Body of pancreas (tissue), 4 donors: ENCODE data around the gene OLIG3. TPM values are rescaled to one million over a fixed set of nuclear protein-coding genes. Genes with fewer than 3 reads are reported as not detected.

ENCODE experiments used
- ATAC-seq: fragments of 150-250 bp; one replicate; pipeline ENCODE4 v1.9.1; 2016
- DNase-seq, 4 donors: peaks; one replicate each; pipeline ENCODE4 v3.0.0-alpha.2; 2019
- H3K27ac ChIP-seq, 4 donors: fragments of 200-600 bp; sonication (generic); 1 replicate in 3 of 4; 2 replicates in 1 of 4; pipeline versions ENCODE4 v1.5.1 to v1.6.1; 2016 to 2019; ENCODE audit warnings: mild to moderate bottlenecking in 1 of 4, mixed read lengths in 1 of 4, moderate library complexity in 1 of 4
- H3K27me3 ChIP-seq, 2 donors: fragments of 200-600 bp; sonication (generic); one replicate each; pipeline ENCODE4 v1.6.0; 2016; ENCODE audit warnings: mild to moderate bottlenecking in 1 of 2
- H3K36me3 ChIP-seq, 2 donors: fragments of 200-600 bp; sonication (generic); replicated peaks in 1 of 2; 2 replicates each; pipeline ENCODE4 v1.5.1; 2016; ENCODE audit warnings: low read depth in 2 of 2; ENCODE audit not compliant: insufficient read depth in 1 of 2
- H3K4me1 ChIP-seq: fragments of 200-600 bp; sonication (generic); one replicate; pipeline ENCODE4 v1.6.0; 2016
- H3K4me3 ChIP-seq, 2 donors: fragments of 200-600 bp; sonication (generic); 1 replicate in 1 of 2; 2 replicates in 1 of 2; pipeline ENCODE4 v1.5.1; 2016 to 2019
- H3K9me3 ChIP-seq, 3 donors: fragments of 200-600 bp; sonication (generic); 1 replicate in 2 of 3; 2 replicates in 1 of 3; pipeline ENCODE4 v1.5.1; 2016
- CTCF ChIP-seq, 7 experiments: fragments of 450-650 bp in 4 of 7; fragments of 200-600 bp in 3 of 7; sonication (generic) in 3 of 7; IDR thresholded peaks; one replicate each; pipeline ENCODE4 v1.5.1; 2016 to 2019; ENCODE audit warnings: antibody characterized with exemption in 7 of 7
- POLR2A ChIP-seq, 3 donors: fragments of 450-650 bp; IDR thresholded peaks; one replicate each; pipeline ENCODE4 v1.6.1; 2016; ENCODE audit warnings: antibody characterized with exemption in 3 of 3, mild to moderate bottlenecking in 2 of 3
- WGBS, 2 donors: methylation state at CpG; one replicate each; pipeline ENCODE4 v1.1.5; 2017; 5-methylcytosine and 5-hydroxymethylcytosine counted together
- intact Hi-C: fragments of 100-400 bp; cut with DNase I; formaldehyde crosslinking; loops from one replicate; pipeline ENCODE4 v1.15.1; 2023
- total RNA-seq, 2 donors: library from RNA; depleted of rRNA; stranded (reverse); fragments of >200 nt; gene quantifications; one replicate each; pipeline ENCODE4 v1.1.0, GENCODE V29; 2016

OLIG3 gene
- not detected for total RNA-seq

- TF ChIP-seq POLR2A (IDR thresholded peaks at IDR 0.05) (no peak), CTCF (IDR thresholded peaks at IDR 0.05) (no peak)
- WGBS, 2 donors = 11 to 16% methylated on average over 23 of the region's 23 CpGs
- DNase-seq (no peak), ATAC-seq (no peak)
- Histone ChIP-seq H3K4me1 (peaks cover 34% of the 10 kb centered on the region), H3K4me3 (no peak within 1 kb of the TSS), H3K27ac (no peak within 1 kb of the TSS), H3K9me3 (no peaks in the 10 kb centered on the region), H3K36me3 (no peaks in the 10 kb centered on the region), H3K27me3 (peaks cover 0 to 56% of the 10 kb centered on the region in 2 donors)
- intact Hi-C loops = no loop called here
These were observed at the start of gene OLIG3 for GRCh38 chr6:137494281-137494987. Gene OLIG3, minus strand, starts transcription at chr6:137494394. Its CDS starts 224 bp downstream, at chr6:137494170.

- Histone ChIP-seq H3K27me3 (no peaks in the 10 kb centered on the region), H3K9me3 (no peaks in the 10 kb centered on the region), H3K36me3 (no peaks in the 10 kb centered on the region), H3K27ac (no peak overlapping the region), H3K4me1 (no peaks in the 10 kb centered on the region), H3K4me3 (no peak overlapping the region)
- DNase-seq = no peak
- 21 to 22% methylated on average over 2 of the region's 2 CpGs for WGBS, 2 donors
- intact Hi-C loops = no loop called here
- ATAC-seq = no peak
- TF ChIP-seq CTCF (IDR thresholded peaks at IDR 0.05) (no peak), POLR2A (IDR thresholded peaks at IDR 0.05) (no peak)
These were observed 48.9 kb upstream of the OLIG3 start for GRCh38 chr6:137543114-137543513.

GRCh38 chr6:137542713-137543112 lies 48.5 kb upstream of the OLIG3 start:
- intact Hi-C loops = no loop called here
- Histone ChIP-seq H3K4me3 (no peak overlapping the region), H3K27ac (no peak overlapping the region), H3K36me3 (no peaks in the 10 kb centered on the region), H3K27me3 (no peaks in the 10 kb centered on the region), H3K9me3 (no peaks in the 10 kb centered on the region), H3K4me1 (no peaks in the 10 kb centered on the region)
- WGBS, 2 donors = 35% methylated on average over 1 of the region's 1 CpG
- DNase-seq = no peak
- no peak for ATAC-seq
- TF ChIP-seq CTCF (IDR thresholded peaks at IDR 0.05) = no peak
- TF ChIP-seq POLR2A (IDR thresholded peaks at IDR 0.05) = no peak

GRCh38 chr6:137541534-137542063 lies 47.4 kb upstream of the OLIG3 start:
- no peaks in the 10 kb centered on the region for H3K4me1 ChIP-seq
- ATAC-seq (no peak), DNase-seq (no peak)
- TF ChIP-seq CTCF (IDR thresholded peaks at IDR 0.05) (no peak), POLR2A (IDR thresholded peaks at IDR 0.05) (no peak)
- H3K4me3 ChIP-seq = no peak overlapping the region
- no peak overlapping the region for H3K27ac ChIP-seq
- no peaks in the 10 kb centered on the region for H3K27me3 ChIP-seq
- no peaks in the 10 kb centered on the region for H3K36me3 ChIP-seq
- intact Hi-C loops = no loop called here
- WGBS, 2 donors = 88 to 93% methylated on average over 4 of the region's 4 CpGs
- H3K9me3 ChIP-seq = no peaks in the 10 kb centered on the region
